ENCODE results near the gene EDEM2. TPM values are rescaled to one million over a fixed set of nuclear protein-coding genes. Genes with fewer than 3 reads are reported as not detected.

EDEM2 gene
- total RNA-seq, 2 donors from 2014 or later = 13.8 to 16.1 TPM

DNA sequence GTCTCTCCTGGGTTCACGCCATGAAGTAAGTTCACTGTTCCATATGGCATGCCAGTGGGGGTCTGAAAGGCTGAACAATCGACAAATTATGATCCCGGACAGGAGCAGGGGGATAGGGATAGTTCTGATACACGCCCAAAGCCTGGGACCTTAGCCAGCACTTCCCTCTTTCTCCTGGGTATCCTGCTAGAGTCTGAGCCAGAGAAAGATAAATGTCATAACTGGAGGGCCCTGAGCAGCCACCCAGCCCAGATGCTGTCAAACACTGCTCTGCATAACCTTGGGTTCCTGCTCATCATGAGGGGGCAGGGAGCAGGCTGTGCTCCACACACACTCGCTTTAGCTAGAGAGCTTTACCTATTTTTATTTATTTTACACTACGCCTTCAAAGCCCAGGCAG, 12.3 kb downstream of the EDEM2 start:
- Histone ChIP-seq H3K4me1 (peaks cover 0 to 32% of the 10 kb centered on the region in 2 donors), H3K36me3 (peaks cover 33% of the 10 kb centered on the region), H3K4me3 (no peak overlapping the region), H3K9me3 (no peaks in the 10 kb centered on the region), H3K27me3 (no peaks in the 10 kb centered on the region), H3K27ac (peak overlapping the region; percentile 61 to 72)
- DNase-seq (ENCODE audit: low spot score) = no peak
- TF ChIP-seq, protein P1, sequence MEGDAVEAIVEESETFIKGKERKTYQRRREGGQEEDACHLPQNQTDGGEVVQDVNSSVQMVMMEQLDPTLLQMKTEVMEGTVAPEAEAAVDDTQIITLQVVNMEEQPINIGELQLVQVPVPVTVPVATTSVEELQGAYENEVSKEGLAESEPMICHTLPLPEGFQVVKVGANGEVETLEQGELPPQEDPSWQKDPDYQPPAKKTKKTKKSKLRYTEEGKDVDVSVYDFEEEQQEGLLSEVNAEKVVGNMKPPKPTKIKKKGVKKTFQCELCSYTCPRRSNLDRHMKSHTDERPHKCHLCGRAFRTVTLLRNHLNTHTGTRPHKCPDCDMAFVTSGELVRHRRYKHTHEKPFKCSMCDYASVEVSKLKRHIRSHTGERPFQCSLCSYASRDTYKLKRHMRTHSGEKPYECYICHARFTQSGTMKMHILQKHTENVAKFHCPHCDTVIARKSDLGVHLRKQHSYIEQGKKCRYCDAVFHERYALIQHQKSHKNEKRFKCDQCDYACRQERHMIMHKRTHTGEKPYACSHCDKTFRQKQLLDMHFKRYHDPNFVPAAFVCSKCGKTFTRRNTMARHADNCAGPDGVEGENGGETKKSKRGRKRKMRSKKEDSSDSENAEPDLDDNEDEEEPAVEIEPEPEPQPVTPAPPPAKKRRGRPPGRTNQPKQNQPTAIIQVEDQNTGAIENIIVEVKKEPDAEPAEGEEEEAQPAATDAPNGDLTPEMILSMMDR (IDR thresholded peaks at IDR 0.05) = no peak

GRCh38 chr20:35134472-35134871, 12.7 kb downstream of the EDEM2 start:
- Histone ChIP-seq H3K36me3 (peaks cover 36% of the 10 kb centered on the region), H3K9me3 (no peaks in the 10 kb centered on the region), H3K4me1 (peaks cover 0 to 32% of the 10 kb centered on the region in 2 donors), H3K4me3 (no peak overlapping the region), H3K27ac (peak overlapping the region; percentile 61 to 72), H3K27me3 (no peaks in the 10 kb centered on the region)
- TF ChIP-seq, protein P1 (IDR thresholded peaks at IDR 0.05) = no peak
- DNase-seq (ENCODE audit: low spot score) = peak; percentile 68

GRCh38 chr20:35133735-35134134, 13.4 kb downstream of the EDEM2 start:
- H3K36me3 ChIP-seq = peaks cover 36% of the 10 kb centered on the region
- peak overlapping the region; percentile 21 to 72 for H3K27ac ChIP-seq
- no peaks in the 10 kb centered on the region for H3K27me3 ChIP-seq
- H3K4me1 ChIP-seq = peaks cover 0 to 32% of the 10 kb centered on the region in 2 donors
- TF ChIP-seq, protein P1 (IDR thresholded peaks at IDR 0.05) = no peak
- H3K4me3 ChIP-seq = no peak overlapping the region
- H3K9me3 ChIP-seq = no peaks in the 10 kb centered on the region
- no peak for DNase-seq (ENCODE audit: low spot score)

GRCh38 chr20:35133031-35133430, 14.1 kb downstream of the EDEM2 start:
- H3K4me1 ChIP-seq = peaks cover 0 to 32% of the 10 kb centered on the region in 2 donors
- H3K27me3 ChIP-seq = no peaks in the 10 kb centered on the region
- no peak overlapping the region for H3K27ac ChIP-seq
- DNase-seq (ENCODE audit: low spot score) = no peak
- H3K36me3 ChIP-seq = peaks cover 36% of the 10 kb centered on the region
- TF ChIP-seq, protein P1 (IDR thresholded peaks at IDR 0.05) = no peak
- H3K9me3 ChIP-seq = no peaks in the 10 kb centered on the region
- no peak overlapping the region for H3K4me3 ChIP-seq

DNA sequence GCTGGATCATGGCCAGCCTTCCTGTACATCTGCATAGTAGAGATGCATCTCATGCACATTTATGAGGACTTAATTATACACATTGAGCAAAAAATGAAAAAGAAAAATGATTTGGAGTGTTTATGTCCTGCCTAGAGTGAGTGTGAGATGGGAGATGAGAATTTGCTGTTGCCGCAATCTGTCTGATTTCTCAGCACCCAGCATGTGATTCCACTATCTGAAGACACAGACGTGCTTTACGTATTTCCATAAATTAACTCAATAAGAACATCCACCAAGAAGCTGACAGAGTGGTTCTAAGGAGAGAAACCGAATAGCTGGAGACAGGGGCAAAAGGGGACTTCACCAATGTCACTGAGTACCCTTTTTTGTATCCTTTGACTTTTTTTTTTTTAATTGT, 15.2 kb downstream of the EDEM2 start:
- peaks cover 0 to 32% of the 10 kb centered on the region in 2 donors for H3K4me1 ChIP-seq
- H3K27me3 ChIP-seq = no peaks in the 10 kb centered on the region
- H3K27ac ChIP-seq = no peak overlapping the region
- no peaks in the 10 kb centered on the region for H3K9me3 ChIP-seq
- H3K36me3 ChIP-seq = peaks cover 35% of the 10 kb centered on the region
- DNase-seq (ENCODE audit: low spot score) = no peak
- no peak overlapping the region for H3K4me3 ChIP-seq
- TF ChIP-seq, protein P1 (IDR thresholded peaks at IDR 0.05) = no peak

DNA sequence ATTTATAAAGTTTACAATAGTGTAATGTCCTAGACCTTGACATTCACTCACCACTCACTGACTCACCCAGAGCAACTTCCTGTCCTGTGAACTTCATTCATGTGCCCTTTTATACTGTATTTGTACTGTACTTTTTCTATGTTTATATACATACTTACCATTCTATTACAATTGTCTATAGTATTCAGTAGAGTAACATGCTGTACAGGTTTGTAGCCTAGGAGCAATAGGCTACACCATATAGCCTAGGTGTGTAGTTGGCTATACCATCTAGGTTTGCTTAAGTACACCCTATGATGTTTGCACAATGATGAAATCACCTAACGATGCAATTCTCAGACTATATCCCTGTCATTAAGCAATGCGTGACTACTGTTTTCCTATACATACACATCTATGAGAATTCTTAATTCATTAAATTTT, 17.5 kb downstream of the EDEM2 start:
- Histone ChIP-seq H3K9me3 (no peaks in the 10 kb centered on the region), H3K4me3 (no peak overlapping the region), H3K27me3 (no peaks in the 10 kb centered on the region), H3K4me1 (peaks cover 0 to 9% of the 10 kb centered on the region in 2 donors), H3K27ac (no peak overlapping the region), H3K36me3 (peaks cover 51% of the 10 kb centered on the region)
- TF ChIP-seq, protein P1 (IDR thresholded peaks at IDR 0.05) = no peak
- no peak for DNase-seq (ENCODE audit: low spot score)

Data from right atrium auricular region (tissue), 2 donors.